ENCODE measurements around the gene TALDO1. TPM values are rescaled to one million over a fixed set of nuclear protein-coding genes. Genes with fewer than 3 reads are reported as not detected.

The TALDO1 gene
- total and polyA plus RNA-seq, 2 donors (not counting 3 experiments of a cell fraction or from before 2014, with no cell fraction given) = 211 to 294 TPM

DNA sequence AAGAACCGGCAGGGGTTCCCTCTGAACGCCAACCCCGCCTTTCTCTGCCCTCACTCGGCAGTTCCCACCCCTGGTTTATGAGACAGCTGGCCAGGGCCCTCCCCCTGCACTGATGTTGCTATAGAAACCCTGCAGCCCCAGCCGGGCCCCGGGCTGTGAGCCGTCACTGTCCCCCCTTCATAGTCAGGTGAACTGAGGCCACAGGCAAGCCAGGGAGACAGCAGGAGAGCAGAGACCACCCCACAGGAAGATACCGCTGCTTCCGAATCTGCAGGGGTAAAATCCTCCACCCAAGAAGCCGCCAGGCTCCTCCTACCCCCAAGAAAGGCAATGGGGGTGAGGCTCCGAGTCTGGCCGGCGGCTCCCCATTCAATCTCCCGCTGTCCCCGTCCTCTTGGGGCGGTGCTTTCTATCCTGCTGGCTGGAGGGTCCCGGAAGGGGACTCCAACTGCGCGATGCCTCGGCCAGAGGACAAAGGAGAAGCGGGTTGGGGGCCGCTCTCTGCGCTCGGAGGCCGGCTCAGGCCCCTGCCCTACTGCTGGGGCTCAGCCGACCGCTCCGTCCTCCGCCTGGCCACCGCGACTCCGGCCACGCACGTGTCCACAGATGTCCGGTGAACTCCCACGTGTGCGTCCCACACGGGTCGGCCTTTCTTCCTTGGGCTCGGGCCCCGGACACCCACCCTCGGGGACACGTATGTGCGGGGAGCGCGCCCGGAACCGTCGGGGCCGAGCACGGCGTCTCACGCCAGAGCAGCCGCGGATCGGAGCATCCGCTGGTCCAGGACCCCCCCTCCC, 50.2 kb downstream of the TALDO1 start:
- Histone ChIP-seq H3K27ac (ENCODE audit: insufficient read depth, low read depth, low read length) (peak overlapping the region; percentile 32), H4K20me1 (replicated peaks; ENCODE audit: control insufficient read depth, extremely low read depth, insufficient read depth, low read length) (no peaks in the 10 kb centered on the region), H3K79me2 (ENCODE audit: control insufficient read depth, insufficient read depth, low read length) (peaks cover 11% of the 10 kb centered on the region), H3K36me3 (ENCODE audit: control insufficient read depth in 2 of 2, extremely low read depth in 1 of 2, insufficient read depth in 2 of 2, low read length in 2 of 2) (peaks cover 0 to 15% of the 10 kb centered on the region in 2 experiments), H2AFZ (ENCODE audit: low read depth, low read length) (peak overlapping the region; percentile 56), H3K9ac (replicated peaks; ENCODE audit: extremely low read depth, insufficient read depth, low read length) (peak overlapping the region; percentile 45), H3K4me1 (ENCODE audit: control insufficient read depth, extremely low read depth, insufficient read depth, low read length) (peaks cover 14% of the 10 kb centered on the region), H3K27me3 (ENCODE audit: control insufficient read depth in 2 of 2, insufficient read depth in 2 of 2, low read length in 2 of 2) (no peaks in the 10 kb centered on the region), H3K9me3 (replicated peaks; ENCODE audit: control insufficient read depth, insufficient read depth, low read length) (no peaks in the 10 kb centered on the region), H3K4me3 (replicated peaks in 1 of 3; ENCODE audit: insufficient read depth in 1 of 3, low read depth in 1 of 3, low read length in 3 of 3) (peak overlapping the region; percentile 57 to 66 (median 64)), H3K9me1 (replicated peaks; ENCODE audit: control insufficient read depth, extremely low read depth, insufficient read depth, low read length) (no peaks in the 10 kb centered on the region), H3K4me2 (ENCODE audit: insufficient read depth, low read length) (peak overlapping the region; percentile 62)
- POLR2A ChIA-PET = interaction anchor here (0.7 to 1.0 kb wide), 2 partner anchors 12 to 37 kb away, joined by 3 read pairs; partner anchors contain the start of gene RPLP2
- dilution Hi-C loops (cut with MboI; ENCODE audit: extremely low pct_ligation_motif_present, low sequenced_read_pairs) = no loop called here
- TF ChIP-seq, protein P1, sequence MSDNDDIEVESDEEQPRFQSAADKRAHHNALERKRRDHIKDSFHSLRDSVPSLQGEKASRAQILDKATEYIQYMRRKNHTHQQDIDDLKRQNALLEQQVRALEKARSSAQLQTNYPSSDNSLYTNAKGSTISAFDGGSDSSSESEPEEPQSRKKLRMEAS (IDR thresholded peaks at IDR 0.05; ENCODE audit: insufficient read depth, insufficient read length) = peak; percentile 82
- TF ChIP-seq POLR2A (IDR thresholded peaks at IDR 0.05; ENCODE audit: low read depth, low read length) = peak; percentile 78
- no peak for TF ChIP-seq GATA2 (IDR thresholded peaks at IDR 0.05; ENCODE audit: insufficient read depth, insufficient read length, low read depth, low read length)
- BruUV-seq (replicated peaks) = TSS peak; percentile 4
- FAIRE-seq (peak; percentile 89), DNase-seq (ENCODE audit: low read depth, low spot score) (peak; percentile 80)
- CTCF ChIA-PET = interaction anchor here (1.1 to 2.1 kb wide), 4 partner anchors 12 to 47 kb away, joined by 4 to 9 read pairs (median 8); partner anchors contain the start of gene RPLP2
- intact Hi-C loops (cut with micrococcal nuclease) = loop anchor here (1.0 to 2.0 kb wide), 2 partner anchors 12 to 15 kb away; partner anchors contain the start of gene RPLP2

DNA sequence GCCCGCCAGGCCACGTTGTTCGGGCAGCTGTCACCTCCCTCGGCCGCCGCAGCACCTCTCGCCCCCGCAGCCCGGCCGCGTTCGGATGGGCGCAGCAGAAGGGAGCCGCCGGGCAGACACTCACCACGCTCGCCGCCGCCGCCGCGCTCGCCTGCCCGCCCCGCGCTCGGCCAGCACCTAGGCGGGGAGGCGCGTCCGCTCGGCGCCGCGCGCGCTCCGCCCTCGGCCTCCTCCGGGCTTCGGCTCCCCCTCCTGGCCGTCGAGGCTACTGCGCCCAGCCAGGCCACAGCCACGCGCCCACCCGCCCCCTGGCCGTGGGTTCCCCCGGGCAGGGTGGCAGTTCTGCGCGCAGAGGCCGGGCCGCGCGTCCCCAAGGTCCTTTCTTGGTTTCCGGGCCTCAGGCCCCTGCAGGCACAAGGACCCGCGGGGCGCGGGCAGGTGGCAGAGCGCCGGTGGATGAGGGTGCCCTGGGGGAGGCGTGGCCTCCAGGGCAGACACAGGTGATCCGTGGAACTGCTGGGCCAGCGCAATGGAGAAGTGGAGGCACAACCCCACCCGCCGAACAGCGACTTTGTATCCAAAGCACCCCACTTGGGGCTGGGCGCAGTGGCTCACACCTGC, 50.9 kb downstream of the TALDO1 start, which contains the start of gene SLC25A22:
Gene SLC25A22 (minus strand): TSS at position 189 of the 621 bp plus-strand sequence. CDS start 3,275 bp downstream, outside the sequence.
- peak; percentile 79 for TF ChIP-seq POLR2AphosphoS5 (IDR thresholded peaks at IDR 0.05; ENCODE audit: insufficient read depth, low read depth, low read length)
- no peak for TF ChIP-seq GATA2 (IDR thresholded peaks at IDR 0.05; ENCODE audit: insufficient read depth, insufficient read length, low read depth, low read length)
- TF ChIP-seq, protein P2, sequence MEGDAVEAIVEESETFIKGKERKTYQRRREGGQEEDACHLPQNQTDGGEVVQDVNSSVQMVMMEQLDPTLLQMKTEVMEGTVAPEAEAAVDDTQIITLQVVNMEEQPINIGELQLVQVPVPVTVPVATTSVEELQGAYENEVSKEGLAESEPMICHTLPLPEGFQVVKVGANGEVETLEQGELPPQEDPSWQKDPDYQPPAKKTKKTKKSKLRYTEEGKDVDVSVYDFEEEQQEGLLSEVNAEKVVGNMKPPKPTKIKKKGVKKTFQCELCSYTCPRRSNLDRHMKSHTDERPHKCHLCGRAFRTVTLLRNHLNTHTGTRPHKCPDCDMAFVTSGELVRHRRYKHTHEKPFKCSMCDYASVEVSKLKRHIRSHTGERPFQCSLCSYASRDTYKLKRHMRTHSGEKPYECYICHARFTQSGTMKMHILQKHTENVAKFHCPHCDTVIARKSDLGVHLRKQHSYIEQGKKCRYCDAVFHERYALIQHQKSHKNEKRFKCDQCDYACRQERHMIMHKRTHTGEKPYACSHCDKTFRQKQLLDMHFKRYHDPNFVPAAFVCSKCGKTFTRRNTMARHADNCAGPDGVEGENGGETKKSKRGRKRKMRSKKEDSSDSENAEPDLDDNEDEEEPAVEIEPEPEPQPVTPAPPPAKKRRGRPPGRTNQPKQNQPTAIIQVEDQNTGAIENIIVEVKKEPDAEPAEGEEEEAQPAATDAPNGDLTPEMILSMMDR (IDR thresholded peaks at IDR 0.05; ENCODE audit: extremely low read depth in 1 of 2, insufficient read depth in 1 of 2, low read depth in 1 of 2, low read length in 2 of 2) = peak; percentile 71 to 77
- Histone ChIP-seq H4K20me1 (replicated peaks; ENCODE audit: control insufficient read depth, extremely low read depth, insufficient read depth, low read length) (no peaks in the 10 kb centered on the region), H3K36me3 (ENCODE audit: control insufficient read depth in 2 of 2, extremely low read depth in 1 of 2, insufficient read depth in 2 of 2, low read length in 2 of 2) (peaks cover 0 to 20% of the 10 kb centered on the region in 2 experiments), H3K9me1 (replicated peaks; ENCODE audit: control insufficient read depth, extremely low read depth, insufficient read depth, low read length) (no peaks in the 10 kb centered on the region), H3K9ac (replicated peaks; ENCODE audit: extremely low read depth, insufficient read depth, low read length) (peak within 1 kb of the TSS; percentile 45), H3K79me2 (ENCODE audit: control insufficient read depth, insufficient read depth, low read length) (peaks cover 11% of the 10 kb centered on the region), H3K27ac (ENCODE audit: insufficient read depth, low read depth, low read length) (peak within 1 kb of the TSS; percentile 32), H3K4me2 (ENCODE audit: insufficient read depth, low read length) (peak within 1 kb of the TSS; percentile 62), H3K4me3 (replicated peaks in 1 of 3; ENCODE audit: insufficient read depth in 1 of 3, low read depth in 1 of 3, low read length in 3 of 3) (peak within 1 kb of the TSS; percentile 57 to 66 (median 64)), H3K9me3 (replicated peaks; ENCODE audit: control insufficient read depth, insufficient read depth, low read length) (no peaks in the 10 kb centered on the region), H3K4me1 (ENCODE audit: control insufficient read depth, extremely low read depth, insufficient read depth, low read length) (peaks cover 14% of the 10 kb centered on the region), H2AFZ (ENCODE audit: low read depth, low read length) (peak within 1 kb of the TSS; percentile 56), H3K27me3 (ENCODE audit: control insufficient read depth in 2 of 2, insufficient read depth in 2 of 2, low read length in 2 of 2) (no peaks in the 10 kb centered on the region)
- DNase-seq (ENCODE audit: low read depth, low spot score) (peak; percentile 71), FAIRE-seq (no peak)
- intact Hi-C loops (cut with micrococcal nuclease) (no loop called here), dilution Hi-C loops (cut with MboI; ENCODE audit: extremely low pct_ligation_motif_present, low sequenced_read_pairs) (no loop called here)
- no TSS peak for BruUV-seq (replicated peaks)
- POLR2A ChIA-PET = interaction anchor here (0.7 kb wide), 1 partner anchor 198 kb away, joined by 3 read pairs; no protein-coding TSS in a partner anchor
- CTCF ChIA-PET = interaction anchor here (1.3 to 2.1 kb wide), 2 partner anchors 11 to 12 kb away, joined by 6 to 9 read pairs; partner anchors contain the start of gene RPLP2

All from endothelial cell of umbilical vein (primary cell).